ENCODE measurements around the gene ERFL.

The ERFL gene

GRCh38 chr19:41910240-41910991, 17.8 kb downstream of the ERFL start:
- no peak for DNase-seq (ENCODE audit: low spot score)
- no peak for TF ChIP-seq CTCF (IDR thresholded peaks at IDR 0.05; ENCODE audit: extremely low read depth, missing control alignments)

GRCh38 chr19:41909706-41910105, 18.5 kb downstream of the ERFL start:
- TF ChIP-seq CTCF (IDR thresholded peaks at IDR 0.05; ENCODE audit: extremely low read depth, missing control alignments) = no peak
- no peak for DNase-seq (ENCODE audit: low spot score)

- DNase-seq (ENCODE audit: low spot score) = no peak
- TF ChIP-seq CTCF (IDR thresholded peaks at IDR 0.05; ENCODE audit: extremely low read depth, missing control alignments) = no peak
These were observed 19.4 kb downstream of the ERFL start for GRCh38 chr19:41908724-41909464.

GRCh38 chr19:41907994-41908615, 20.1 kb downstream of the ERFL start:
- DNase-seq (ENCODE audit: low spot score) = no peak
- TF ChIP-seq CTCF (IDR thresholded peaks at IDR 0.05; ENCODE audit: extremely low read depth, missing control alignments) = no peak

- no peak for DNase-seq (ENCODE audit: low spot score)
- no peak for TF ChIP-seq CTCF (IDR thresholded peaks at IDR 0.05; ENCODE audit: extremely low read depth, missing control alignments)
These were observed 21.2 kb downstream of the ERFL start for GRCh38 chr19:41906916-41907680.

- no peak for DNase-seq (ENCODE audit: low spot score)
These were observed 22.0 kb downstream of the ERFL start for GRCh38 chr19:41906271-41906670.

More at GRCh38 chr19:41906271-41906670, 22.0 kb downstream of the ERFL start:
- TF ChIP-seq CTCF (IDR thresholded peaks at IDR 0.05; ENCODE audit: extremely low read depth, missing control alignments) = no peak

Measured in GM20000 (cell line).